ENCODE results near the gene ARHGEF12.
"Not testable (repeated sequence)": the region's sequence is repeated elsewhere in the genome, so short reads cannot be mapped to it uniquely, and the experiment has no call there.

ARHGEF12 gene

DNA sequence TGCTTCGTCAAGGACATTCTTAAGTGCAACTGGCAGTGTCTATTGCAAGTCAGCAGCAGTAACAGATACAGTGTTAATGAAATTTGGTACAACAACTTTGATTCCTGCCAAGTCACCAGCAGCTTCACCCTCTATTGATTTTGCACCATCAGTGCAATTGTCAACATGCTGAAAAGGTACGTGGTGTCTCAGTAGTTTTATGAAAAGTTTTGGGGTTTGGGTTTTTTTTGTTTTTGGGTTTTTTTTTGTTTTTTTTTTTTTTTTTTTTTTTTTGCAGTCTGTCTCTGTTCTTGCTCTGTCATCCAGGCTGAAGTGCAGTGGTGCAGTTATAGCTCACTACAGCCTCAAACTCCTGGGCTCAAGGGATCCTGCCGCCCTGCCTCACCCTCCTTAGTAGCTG, 156.3 kb downstream of the ARHGEF12 start:
- no peak for DNase-seq (ENCODE audit: low read depth, low spot score)

- no peak for DNase-seq (ENCODE audit: low read depth, low spot score)
These were observed 158.4 kb downstream of the ARHGEF12 start for GRCh38 chr11:120494595-120494994.

- no peak for DNase-seq (ENCODE audit: low read depth, low spot score)
These were observed 162.9 kb downstream of the ARHGEF12 start for GRCh38 chr11:120499088-120499487.

GRCh38 chr11:120499859-120500258, 163.6 kb downstream of the ARHGEF12 start:
- DNase-seq (ENCODE audit: low read depth, low spot score), result no peak

GRCh38 chr11:120500414-120501071, 164.3 kb downstream of the ARHGEF12 start:
- no peak for DNase-seq (ENCODE audit: low read depth, low spot score)

- DNase-seq (ENCODE audit: low read depth, low spot score), result no peak
These were observed 165.2 kb downstream of the ARHGEF12 start for GRCh38 chr11:120501440-120501839.

DNA sequence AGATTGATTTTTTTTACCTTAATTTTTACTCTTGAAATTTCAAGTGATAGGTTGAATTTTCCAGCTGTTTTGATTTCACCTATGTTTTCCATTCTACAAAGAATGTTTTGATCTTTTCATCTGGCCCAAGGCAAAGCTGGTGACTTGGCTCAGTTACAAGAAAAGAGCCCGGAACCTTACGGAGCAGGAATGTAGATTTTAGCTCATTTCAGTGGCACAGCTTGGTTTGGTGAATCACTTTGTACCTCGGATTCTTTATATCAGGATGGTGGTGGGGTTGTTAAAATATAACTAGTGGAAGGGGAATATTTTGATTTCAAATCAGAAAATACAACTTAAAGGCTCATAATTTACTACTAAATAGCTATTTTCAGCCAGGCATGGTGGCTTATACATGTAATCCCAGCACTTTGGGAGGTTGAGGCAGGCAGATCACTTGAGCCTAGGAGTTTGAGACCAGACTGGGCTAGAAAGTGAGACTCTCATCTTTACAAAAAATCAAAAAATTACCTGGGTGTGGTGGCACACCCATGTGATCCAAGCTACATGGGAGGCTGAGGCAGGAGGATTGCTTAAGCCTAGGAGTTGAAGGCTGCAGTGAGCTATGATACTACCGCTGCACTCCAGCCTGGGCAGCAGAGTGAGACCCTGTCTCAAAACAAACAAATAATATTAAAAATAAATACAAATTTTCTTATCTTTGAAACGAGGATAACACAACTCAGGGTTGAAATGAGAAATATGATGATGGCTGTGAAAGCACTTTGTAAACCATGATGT, 166.0 kb downstream of the ARHGEF12 start:
- DNase-seq (ENCODE audit: low read depth, low spot score), result no peak

GRCh38 chr11:120503529-120503928, 167.3 kb downstream of the ARHGEF12 start:
- not testable (repeated sequence) for DNase-seq (ENCODE audit: low read depth, low spot score)

GRCh38 chr11:120505801-120506425, 169.7 kb downstream of the ARHGEF12 start:
- DNase-seq (ENCODE audit: low read depth, low spot score), result no peak

DNA sequence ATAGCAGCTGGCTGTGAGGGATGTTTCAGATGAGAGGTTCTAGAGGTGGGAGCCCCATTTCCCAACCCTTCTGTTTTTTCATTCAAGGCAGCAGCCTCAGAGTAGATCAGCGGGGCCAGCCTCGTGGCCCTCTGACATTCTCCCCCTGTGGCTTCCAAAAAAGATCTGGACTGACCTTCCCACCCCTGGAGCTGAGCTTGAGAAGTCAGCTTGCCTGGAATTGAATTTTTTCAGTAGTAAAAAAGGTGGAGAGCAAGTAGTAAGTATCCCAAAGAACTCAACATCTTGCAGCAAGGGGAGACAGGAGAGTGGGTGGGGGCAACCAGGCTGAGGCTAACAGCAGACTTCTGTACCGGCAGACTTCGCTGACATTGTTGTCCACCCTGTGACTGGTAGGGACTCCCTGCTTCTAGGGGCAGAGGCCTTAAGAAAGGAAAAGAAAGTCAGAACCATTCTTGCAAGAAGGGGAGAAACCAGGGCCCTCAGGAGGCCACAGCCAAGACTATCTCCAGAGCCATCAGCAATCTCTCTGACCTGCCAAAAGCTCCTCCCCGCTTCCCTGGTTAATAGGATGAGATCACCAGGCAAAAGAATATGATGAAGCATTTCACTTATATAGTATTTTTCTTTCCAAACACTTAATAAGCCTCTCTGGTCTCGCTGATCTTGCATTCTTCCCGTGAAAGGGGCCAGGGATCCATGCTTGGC, 173.3 kb downstream of the ARHGEF12 start:
- DNase-seq (ENCODE audit: low read depth, low spot score), result no peak

GRCh38 chr11:120510406-120511115, 174.3 kb downstream of the ARHGEF12 start:
- DNase-seq (ENCODE audit: low read depth, low spot score), result no peak

DNA sequence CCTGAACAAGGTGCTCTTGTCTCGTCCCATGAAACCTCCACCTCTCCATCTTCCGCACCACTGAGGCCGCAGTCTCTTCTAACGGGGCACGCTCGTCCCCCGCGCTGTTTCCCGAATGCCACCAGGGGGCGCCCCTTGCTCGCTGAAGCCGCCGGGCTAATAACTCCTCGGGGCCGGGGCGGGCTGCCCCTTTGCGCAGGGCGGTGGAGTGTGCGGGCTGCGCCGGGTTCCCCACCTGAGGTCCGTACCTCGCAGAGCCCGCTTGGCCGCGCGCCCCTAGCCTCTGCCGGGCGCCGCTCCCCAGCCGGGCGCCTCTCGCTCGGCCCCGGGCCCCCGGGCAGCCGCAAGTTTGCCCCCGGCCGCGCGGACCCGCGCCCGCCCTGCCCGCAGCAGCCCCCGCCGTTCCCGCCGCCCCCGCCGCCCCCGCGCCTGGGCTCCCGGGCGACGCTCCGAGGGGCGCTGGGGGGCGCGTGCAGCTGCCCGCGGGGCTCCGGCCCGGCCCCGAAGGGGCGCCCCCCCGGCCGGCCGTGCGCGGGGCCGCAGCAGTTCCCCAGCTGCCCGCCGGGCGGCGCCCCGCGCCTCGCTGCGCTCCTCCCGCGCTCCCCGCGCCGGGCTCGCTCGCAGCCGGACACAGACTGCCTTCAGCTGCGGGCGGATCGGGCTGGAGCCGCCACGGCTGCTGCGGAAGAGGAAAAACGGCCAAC, 175.1 kb downstream of the ARHGEF12 start, which contains the start of gene GRIK4:
TSS of gene GRIK4 (plus strand) at position 633 of the 704 bp plus-strand sequence. CDS start 148,571 bp downstream, outside the sequence.
- peak; percentile 53 for DNase-seq (ENCODE audit: low read depth, low spot score)

- no peak for DNase-seq (ENCODE audit: low read depth, low spot score)
These were observed 175.9 kb downstream of the ARHGEF12 start for GRCh38 chr11:120511820-120512738.

DNA sequence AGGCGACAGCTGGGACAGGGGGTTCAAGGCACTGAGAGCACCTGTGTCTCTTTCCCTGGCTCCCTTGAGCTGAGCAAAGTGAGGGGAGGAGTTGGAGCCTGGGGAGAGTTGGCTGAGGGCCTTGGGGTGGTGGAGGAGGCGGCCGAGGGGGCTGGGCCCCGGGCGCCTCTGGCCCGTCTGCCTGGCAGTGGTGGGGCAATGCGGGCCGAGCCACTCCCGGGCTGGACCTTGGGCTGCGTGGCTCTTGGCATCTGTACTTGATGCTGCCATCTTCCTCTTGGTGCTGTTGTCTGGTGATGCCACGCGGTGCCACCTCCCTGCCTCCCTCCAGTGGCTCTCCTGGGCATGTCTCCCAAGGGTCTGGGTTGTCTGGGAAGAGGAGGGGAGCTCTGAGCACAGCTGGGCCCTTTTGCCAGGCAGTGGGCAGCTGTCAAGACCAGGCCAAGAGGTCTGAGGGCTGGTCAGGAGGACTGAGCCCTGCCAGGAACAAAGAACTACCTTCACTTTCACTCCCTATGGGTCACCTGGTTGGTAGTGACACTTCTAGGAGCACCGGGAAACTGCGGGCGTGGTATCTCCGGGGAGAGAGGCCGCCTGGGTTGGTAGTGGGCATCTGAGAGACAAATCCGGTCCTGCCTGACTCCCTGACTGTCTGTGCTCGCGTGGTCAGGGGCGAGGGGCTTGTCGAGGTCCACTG, 176.7 kb downstream of the ARHGEF12 start:
- no peak for DNase-seq (ENCODE audit: low read depth, low spot score)

- DNase-seq (ENCODE audit: low read depth, low spot score), result no peak
These were observed 177.5 kb downstream of the ARHGEF12 start for GRCh38 chr11:120513436-120514315.

DNA sequence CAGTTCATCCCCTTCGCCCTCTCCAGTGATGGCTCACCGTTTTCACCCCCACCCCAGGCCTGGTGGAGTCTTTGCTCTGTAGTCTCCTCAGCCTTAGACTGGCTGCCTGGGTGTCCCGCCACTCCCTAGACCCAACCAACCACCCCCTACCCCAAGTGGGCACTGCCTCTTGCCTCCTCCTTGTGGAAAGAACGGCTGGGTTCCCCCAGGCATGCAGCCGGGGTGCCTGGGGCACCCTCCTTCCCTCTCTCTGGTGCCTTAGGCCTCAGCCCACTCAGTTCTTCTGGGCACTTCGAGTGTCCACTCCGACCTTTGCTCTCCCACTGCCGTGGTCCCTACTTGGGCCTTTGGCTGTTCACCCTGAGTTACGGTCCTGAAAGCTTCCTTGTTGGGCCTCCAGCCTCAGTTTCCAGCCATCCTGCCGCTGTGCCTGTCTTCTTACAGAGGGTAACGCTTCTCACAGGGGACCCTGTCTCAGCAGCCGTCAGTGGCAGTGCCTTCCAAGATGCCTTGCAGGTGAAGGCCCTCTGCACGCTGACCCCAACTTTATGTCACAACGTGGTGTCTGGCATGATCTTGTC, 178.4 kb downstream of the ARHGEF12 start:
- DNase-seq (ENCODE audit: low read depth, low spot score), result no peak

DNA sequence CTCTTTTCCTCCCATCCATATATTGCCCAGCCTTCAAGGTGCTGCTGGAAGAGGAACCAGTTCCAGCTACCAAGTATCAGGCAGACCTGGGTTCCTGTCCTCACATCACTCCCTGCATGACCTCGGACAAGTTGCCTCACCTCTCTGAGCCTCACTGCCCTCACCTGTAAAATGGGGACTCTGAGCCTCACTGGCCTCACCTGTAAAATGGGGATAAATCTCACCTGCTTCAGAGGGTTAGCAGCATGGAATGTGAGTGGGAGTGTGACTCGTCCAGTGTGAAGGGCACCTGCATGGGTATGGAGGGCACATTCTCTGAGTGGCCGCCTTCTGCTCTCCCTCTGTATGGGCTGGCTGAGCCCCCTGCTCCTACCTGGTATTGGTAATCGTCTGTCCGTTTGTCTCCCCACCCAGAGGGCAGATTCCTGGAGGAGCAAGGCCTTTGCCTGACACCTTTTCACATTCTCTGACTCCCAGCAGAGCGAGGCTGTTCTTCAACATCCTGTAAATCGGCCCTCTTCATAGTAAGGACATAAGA, 179.0 kb downstream of the ARHGEF12 start:
- DNase-seq (ENCODE audit: low read depth, low spot score), result no peak

Data from activated CD4-positive, CD25-positive, alpha-beta regulatory T cell treated with anti-CD3 and anti-CD28 coated beads, Interleukin-2, amount 50 U/mL, for 16 hours (primary cell).